Brain microvascular endothelial cell (primary cell): ENCODE measurements around the gene GSG1L.
A peak's percentile ranks its signal among the peaks of the same experiment; 100 is the strongest.

ENCODE experiments used
- DNase-seq: peaks from one replicate; pipeline ENCODE4 v3.0.0-alpha.2; 2020
- H3K27ac ChIP-seq: fragments of 250-450 bp; sonication (Bioruptor Pico); 2 replicates; pipeline ENCODE4 v1.5.1; 2020; ENCODE audit warnings: mild to moderate bottlenecking, moderate library complexity
- H3K27me3 ChIP-seq: fragments of 250-450 bp; sonication (Bioruptor Pico); replicated peaks from 2 replicates; pipeline ENCODE4 v1.5.1; 2020; ENCODE audit warnings: mild to moderate bottlenecking
- H3K36me3 ChIP-seq: fragments of 250-450 bp; sonication (Bioruptor Pico); replicated peaks from 2 replicates; pipeline ENCODE4 v1.5.1; 2020; ENCODE audit warnings: mild to moderate bottlenecking
- H3K4me3 ChIP-seq: 2 replicates; pipeline ENCODE4 v1.5.1; 2011; ENCODE audit warnings: low read depth, mild to moderate bottlenecking, control low read depth, low read length, moderate library complexity
- CTCF ChIP-seq: IDR thresholded peaks from 2 replicates; pipeline ENCODE4 v1.5.1; 2011; ENCODE audit warnings: low read depth, mild to moderate bottlenecking, moderate library complexity, low read length, control low read depth, inconsistent platforms; ENCODE audit errors: missing control alignments
- in situ Hi-C: cut with HindIII; loops from 2 replicates; pipeline ENCODE4 v1.10.0; 2017; ENCODE audit warnings: low sequenced_read_pairs, low pct_ligation_motif_present

The GSG1L gene

GRCh38 chr16:27952811-27953210, 110.7 kb downstream of the GSG1L start:
- no peak for DNase-seq
- no peaks in the 10 kb centered on the region for H3K36me3 ChIP-seq
- H3K27me3 ChIP-seq, result no peaks in the 10 kb centered on the region
- no peak for TF ChIP-seq CTCF
- H3K27ac ChIP-seq, result no peak overlapping the region
- in situ Hi-C loops, result no loop called here
- no peak overlapping the region for H3K4me3 ChIP-seq

GRCh38 chr16:27951489-27952120, 111.9 kb downstream of the GSG1L start:
- Histone ChIP-seq H3K27me3 (no peaks in the 10 kb centered on the region), H3K4me3 (no peak overlapping the region), H3K27ac (no peak overlapping the region), H3K36me3 (no peaks in the 10 kb centered on the region)
- DNase-seq, result peak; percentile 2
- TF ChIP-seq CTCF, result no peak
- in situ Hi-C loops, result no loop called here

GRCh38 chr16:27950206-27950887, 113.2 kb downstream of the GSG1L start:
- no peak for DNase-seq
- no peak for TF ChIP-seq CTCF
- Histone ChIP-seq H3K36me3 (no peaks in the 10 kb centered on the region), H3K27me3 (peaks cover 4% of the 10 kb centered on the region), H3K4me3 (no peak overlapping the region), H3K27ac (no peak overlapping the region)
- in situ Hi-C loops, result no loop called here

- no peak for DNase-seq
- H3K27ac ChIP-seq, result no peak overlapping the region
- H3K36me3 ChIP-seq, result no peaks in the 10 kb centered on the region
- in situ Hi-C loops, result no loop called here
- H3K4me3 ChIP-seq, result no peak overlapping the region
- H3K27me3 ChIP-seq, result peaks cover 5% of the 10 kb centered on the region
- TF ChIP-seq CTCF, result no peak
Measured at GRCh38 chr16:27947696-27948095, 115.8 kb downstream of the GSG1L start.

- DNase-seq, result no peak
- in situ Hi-C loops, result no loop called here
- TF ChIP-seq CTCF, result no peak
- no peaks in the 10 kb centered on the region for H3K36me3 ChIP-seq
- no peak overlapping the region for H3K4me3 ChIP-seq
- no peak overlapping the region for H3K27ac ChIP-seq
- peaks cover 5% of the 10 kb centered on the region for H3K27me3 ChIP-seq
Measured at GRCh38 chr16:27945233-27945973, 118.1 kb downstream of the GSG1L start.
